T follicular helper cell (primary cell): ENCODE results near the gene SIX3.

Experiments used
- DNase-seq: peaks from one replicate; pipeline ENCODE4 v3.0.0-alpha.2; 2020; ENCODE audit warnings: low read depth

The SIX3 gene

GRCh38 chr2:44931198-44931780 lies 10.2 kb upstream of the SIX3 start:
- DNase-seq: no peak

- no peak for DNase-seq
Measured at GRCh38 chr2:44932079-44932478, 9.4 kb upstream of the SIX3 start.

DNA sequence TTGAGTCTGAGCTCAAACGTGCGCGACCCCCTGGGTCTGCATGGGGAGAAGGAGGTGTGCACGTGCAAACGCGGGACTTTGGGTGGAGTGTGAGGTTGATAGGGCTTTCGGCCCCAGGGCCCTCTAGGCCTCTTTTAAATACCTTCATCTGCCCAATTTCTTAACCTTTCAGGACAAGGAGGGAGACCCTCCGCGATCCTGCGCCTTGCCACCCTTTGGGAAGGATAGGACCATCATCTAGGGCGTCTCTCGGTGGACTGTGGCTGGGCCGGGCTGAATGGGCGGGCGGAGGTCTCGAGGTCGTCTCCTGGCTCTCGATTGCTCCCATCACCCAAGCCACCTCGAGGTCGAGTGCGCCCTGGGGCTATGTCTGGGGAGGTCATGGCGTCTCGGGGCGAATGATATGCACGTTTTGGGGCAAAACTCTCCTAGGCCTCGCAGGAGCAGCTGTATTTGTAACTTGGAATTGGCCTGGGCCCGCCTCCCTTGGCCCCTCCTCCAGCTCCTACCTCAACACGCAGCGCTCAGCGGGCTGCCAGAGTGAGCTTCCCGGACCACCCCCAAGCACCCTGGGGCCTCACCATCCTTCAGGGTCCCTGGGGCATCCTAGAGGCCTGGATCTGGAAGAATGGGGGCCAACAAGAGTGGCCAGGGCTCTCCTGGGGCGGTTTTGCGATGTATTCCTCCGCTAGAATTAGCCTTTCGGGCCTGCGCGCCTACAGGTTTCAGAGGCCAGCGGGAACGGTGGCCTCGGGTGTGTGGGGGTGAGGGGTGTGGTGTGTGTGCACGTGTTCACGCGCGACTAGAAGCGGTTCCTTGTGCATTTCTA lies 8.7 kb upstream of the SIX3 start:
- no peak for DNase-seq

DNA sequence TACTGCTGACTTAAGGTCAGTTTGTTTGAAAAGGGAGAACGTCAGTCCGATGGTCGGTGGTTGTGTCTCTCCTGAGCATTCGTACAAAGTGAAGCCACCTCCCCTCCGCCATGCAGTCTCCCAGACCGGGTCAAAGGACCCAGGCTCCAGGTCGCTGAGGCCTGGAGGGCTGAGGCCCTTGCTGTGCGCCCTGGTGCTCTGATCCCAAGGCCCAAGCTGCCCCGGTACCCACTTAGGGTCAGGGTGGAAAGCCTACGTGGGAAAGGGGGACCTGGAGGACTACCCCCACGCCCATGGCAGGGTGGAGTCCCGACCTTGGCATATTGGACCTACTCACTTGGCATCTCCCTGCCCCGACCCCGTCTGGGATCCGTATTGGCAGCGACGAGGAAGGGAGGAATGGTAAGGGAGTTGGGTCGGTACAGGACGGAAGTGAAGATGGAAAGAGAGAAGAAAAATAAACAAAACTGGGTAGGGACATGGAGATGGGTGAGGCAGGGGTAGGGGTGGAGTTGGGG lies 8.0 kb upstream of the SIX3 start:
- no peak for DNase-seq

- DNase-seq: no peak
Measured at GRCh38 chr2:44934038-44934982, 7.2 kb upstream of the SIX3 start.

DNA sequence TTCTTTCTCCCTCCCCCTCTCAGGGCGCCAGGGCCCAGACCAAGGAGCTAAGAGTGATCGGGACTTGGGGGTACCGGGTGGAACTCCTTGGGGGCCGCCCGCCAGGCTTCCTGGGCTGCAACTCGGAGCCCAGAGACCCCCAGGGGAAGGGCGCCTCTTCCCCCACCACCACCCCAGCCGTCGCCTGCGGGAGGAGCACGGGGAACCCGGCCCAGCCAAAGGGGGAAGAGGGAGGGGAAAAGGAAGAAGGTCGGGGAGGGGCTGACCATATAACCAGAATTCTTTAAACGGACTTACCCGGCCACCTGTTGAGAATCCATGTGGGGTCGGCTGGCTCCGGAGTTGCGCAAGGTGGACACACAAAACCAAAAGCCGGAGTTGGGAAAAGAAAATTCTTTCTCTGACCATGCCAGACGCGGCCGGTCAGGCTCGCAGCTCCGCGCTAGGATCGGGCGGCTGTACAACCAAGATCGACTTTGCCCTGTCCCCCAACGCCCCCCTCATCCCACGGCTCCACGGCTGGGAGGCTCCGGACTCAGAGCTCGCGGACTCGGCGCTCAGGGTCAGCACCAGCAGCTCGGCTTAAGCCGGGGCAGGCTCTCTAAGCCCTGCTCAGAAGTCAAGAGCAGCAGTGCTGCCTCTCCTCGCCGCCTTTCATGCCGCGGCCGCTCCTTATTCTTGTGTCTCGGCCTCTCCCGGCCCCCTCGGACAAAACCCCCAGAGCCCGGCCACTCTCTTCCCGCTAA lies 6.3 kb upstream of the SIX3 start:
- no peak for DNase-seq

GRCh38 chr2:44935729-44936098 lies 5.8 kb upstream of the SIX3 start:
- DNase-seq: no peak

DNA sequence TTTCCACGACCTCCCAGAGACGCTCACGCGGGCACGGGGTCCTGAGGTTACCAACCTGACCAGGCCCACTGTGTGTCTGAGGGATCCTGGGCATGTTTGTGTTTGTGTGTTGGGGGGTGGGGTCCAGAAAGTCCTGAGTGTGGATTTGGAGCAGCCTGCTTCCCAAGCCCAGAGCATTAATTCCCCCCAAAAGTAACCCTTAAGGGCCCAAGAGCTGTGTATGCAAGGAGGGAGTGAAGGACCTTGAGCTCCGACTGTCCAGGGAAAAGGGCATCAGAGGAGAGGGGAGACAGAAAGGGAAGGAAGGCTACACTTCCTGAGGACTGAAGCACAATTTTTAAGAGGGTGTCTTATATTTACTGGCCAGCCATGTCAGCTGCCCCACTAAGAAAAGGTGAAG lies 5.2 kb upstream of the SIX3 start:
- DNase-seq: no peak

- no peak for DNase-seq
Measured at GRCh38 chr2:44936715-44937687, 4.5 kb upstream of the SIX3 start.

DNA sequence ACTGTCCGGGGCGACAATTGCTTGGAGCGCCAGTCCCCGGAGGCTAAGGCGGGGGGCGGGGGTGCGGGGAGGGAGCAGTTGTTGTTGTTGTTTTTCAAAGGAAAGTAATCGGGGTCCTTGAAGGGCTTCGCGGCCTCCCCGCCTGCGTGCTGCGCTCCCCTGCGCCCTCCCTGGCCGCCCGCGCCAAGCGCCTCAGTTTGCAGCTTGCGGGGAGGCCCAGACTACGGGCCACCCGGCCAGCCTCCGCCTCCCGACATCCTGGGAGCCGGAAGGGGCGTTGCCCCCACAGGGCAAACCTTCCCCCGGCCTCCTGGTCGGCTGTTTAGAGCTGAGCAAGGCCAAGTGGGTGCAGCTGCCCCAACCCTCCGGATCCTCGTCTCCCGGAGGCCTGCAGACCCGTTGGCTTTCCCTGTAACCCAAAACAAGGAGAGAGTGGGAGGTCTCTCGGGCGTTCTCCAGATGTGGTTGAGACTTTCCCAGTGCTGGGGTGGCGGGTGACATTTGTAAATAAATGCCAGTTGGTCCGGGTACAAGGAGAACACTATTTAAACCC lies 3.7 kb upstream of the SIX3 start:
- no peak for DNase-seq

DNA sequence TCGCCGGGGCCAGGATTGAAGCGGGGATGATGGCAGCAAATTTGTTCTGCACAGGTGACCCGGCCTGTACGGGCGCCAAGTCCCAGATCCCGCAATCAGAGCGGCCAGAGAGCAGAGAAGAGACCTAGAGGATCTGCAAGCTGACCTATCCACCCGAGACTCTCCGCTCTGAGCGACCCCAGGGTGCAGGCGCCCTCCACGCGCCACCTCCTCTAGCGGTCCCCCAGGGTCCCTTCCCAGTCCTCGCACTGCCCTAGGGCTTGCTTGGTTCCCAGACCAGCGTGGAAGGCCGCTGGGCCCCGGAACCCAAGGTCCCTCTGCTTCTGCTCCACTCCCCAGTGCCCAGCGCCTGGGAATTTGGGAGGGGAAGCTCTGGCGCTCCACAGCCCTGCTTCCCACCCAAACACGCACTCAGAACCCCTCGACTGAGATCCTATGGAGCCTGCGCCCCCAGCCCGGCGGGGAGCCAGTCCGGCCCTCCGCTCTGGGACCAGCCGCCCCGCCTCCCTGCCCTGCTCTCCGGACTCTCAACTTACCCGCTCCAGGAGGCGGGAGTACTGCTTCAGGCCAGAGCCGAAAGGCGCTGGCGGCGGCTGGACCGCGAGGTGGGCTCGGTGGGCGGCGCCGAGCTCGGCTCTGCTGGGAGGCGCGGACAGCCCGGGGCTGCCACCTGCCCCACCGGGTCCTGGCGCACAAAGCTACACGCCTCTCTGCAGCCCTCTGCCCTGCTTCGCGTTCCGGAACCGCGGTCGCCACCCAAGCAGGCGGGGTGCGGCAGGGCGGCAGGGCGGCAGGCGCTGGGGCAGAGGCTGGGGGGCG lies 3.0 kb upstream of the SIX3 start:
- no peak for DNase-seq

DNA sequence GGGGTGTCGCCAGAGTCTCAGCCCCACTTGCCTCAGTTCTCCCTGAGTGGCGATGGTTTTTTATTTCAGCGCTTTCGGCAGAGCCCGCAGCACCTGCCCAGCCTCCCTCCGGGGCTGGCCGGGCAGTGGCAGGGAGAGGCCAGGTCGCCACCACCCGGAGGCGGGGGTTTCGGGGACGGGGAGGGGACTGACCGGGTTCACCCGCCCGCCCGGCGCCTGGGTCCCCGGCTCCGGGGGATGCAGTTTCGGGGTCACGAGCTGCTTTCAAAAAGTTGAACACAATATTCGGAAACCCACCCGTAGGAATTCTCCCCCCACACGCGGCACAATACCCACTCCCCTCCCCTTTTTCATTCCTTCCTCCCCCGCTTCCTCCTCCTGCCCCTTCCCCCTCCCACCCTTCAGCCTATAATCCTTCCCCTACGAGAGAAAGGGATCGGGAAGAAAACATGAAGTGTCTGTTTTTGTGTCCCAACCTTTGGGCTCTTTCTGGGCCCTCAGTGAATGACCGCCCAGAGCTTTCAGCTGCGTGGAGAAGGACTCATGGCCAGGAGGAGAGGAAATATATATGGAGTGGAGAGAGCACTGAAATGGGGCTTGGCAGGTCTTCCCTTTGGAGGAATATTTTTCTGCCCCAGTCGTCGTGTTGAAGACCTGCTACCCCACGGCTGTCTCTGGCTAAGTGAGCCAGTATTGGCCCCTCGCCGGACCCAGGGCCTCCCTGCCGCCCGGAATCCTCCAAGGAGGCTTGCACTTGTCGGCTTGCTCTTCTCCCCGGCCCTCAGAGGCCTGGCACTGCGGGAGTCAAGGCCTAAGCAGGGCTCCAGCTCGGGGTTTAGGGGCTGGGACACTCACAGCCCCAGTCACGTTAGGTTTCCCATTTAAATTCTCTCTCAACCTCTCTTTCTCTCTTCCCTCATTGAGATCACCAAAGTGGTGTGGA lies 2.1 kb upstream of the SIX3 start:
- DNase-seq: no peak

DNA sequence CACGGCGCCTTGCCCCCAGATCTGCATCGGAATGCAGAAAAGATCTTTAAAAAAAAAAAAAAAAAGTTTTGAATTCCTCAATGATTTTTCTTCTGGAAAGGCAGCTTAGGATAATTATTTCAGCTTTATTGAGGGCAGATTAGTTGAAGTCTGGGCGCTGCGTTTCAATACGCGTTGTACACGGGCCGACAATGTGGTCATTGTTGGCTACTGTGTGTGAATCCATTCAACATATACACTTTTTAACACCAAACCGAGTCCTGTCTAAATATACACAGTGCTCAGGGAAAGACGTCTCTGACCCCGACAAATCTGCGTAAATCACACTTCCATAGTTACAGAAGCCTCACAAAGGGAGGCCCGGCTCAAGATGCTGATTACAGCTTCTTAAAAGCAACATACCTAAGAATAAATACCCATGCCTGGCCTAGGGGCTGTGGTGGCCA lies 1.4 kb upstream of the SIX3 start:
- DNase-seq: no peak

DNA sequence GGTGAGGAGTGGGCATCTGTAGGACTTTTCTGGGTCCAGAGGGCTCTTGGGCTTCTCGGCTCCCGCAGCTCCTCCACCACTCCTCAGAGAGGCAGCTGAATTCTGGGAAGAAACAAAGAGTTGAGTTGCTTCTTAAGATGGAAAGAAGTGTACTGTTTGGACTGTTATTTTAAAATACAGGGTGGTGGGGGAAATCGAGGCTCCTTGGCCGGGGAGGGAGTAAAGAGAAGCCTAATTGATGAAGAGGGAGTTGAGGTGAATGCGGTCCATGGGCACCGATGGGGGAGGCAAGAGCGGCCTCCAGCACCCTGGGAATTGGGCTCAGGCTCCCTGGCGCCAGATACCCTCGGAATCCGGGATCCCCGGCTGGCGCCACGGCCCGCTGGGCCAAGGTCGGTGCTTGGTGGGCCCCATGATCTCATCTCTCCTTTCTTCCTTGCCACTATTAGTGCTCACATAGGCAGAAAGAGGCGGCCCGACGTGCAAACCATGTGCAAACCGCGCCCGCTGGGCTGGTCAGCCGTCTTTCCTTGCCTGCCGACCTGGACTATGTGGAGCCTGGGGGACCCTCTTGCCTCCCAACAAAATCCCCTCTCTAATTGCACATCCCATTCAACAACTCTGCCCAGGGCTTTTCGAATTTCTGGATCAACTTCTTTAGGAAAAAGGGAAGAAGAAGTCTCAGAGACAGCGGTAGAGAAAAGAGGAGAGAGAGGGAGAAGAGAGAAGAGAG lies 604 bp upstream of the SIX3 start:
- no peak for DNase-seq

DNA sequence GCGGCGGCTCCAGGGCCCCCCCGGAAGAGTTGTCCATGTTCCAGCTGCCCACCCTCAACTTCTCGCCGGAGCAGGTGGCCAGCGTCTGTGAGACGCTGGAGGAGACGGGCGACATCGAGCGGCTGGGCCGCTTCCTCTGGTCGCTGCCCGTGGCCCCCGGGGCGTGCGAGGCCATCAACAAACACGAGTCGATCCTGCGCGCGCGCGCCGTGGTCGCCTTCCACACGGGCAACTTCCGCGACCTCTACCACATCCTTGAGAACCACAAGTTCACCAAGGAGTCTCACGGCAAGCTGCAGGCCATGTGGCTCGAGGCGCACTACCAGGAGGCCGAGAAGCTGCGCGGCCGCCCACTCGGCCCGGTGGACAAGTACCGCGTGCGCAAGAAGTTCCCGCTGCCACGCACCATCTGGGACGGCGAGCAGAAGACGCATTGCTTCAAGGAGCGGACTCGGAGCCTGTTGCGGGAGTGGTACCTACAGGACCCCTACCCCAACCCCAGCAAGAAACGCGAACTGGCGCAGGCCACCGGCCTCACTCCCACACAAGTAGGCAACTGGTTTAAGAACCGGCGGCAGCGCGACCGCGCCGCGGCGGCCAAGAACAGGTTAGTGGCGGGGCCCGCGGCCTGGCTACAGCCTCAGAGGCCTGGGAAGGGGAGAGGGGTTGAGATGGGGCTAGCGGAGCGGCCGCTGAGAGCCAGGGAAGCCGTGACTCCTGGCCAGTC lies 965 bp downstream of the SIX3 start:
- DNase-seq: no peak

DNA sequence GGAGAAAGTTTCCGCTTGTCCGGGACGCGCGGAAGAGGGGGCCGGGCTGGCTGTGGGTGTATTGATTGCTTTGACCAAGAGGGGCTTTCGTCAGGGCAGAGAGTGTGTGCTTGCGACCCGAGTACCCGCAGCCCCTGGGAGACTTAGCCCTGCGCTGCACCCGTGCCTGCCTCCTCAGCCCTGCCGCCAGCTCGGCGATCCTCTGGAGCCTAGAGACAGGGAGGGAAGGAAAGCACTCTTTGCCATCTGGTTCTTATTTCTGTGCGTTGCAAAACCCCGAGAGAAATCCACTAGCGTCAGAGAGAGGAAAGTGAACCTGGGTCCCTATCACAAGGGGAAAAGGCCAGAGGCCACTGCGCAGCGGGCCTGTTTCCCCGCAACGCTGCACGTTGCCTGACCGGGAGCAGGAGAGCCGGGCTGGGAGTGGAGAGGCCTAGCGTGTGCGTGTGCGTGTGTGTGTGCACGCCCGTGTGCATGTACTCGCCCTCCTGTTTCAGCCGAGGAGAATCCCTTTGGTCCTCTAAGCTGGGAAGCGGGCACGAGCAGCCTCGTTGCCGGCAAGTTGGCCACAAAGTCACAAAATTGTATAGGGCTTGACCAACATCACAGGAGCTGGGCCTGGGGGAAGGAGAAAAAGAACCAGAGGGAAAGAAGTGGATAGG lies 1.7 kb downstream of the SIX3 start:
- no peak for DNase-seq
